ENCODE measurements around the gene IL1B. TPM values are rescaled to one million over a fixed set of nuclear protein-coding genes. Genes with fewer than 3 reads are reported as not detected.
A peak's percentile ranks its signal among the peaks of the same experiment; 100 is the strongest.

The IL1B gene
- total RNA-seq, 1 donor: 0.36 TPM

GRCh38 chr2:112883669-112884068, 47.1 kb upstream of the IL1B start:
- TF ChIP-seq CTCF (IDR thresholded peaks at IDR 0.05; ENCODE audit: extremely low read depth, low read depth, low read length): no peak
- Histone ChIP-seq H3K27me3 (ENCODE audit: insufficient read depth, low read length) (no peaks in the 10 kb centered on the region), H3K79me2 (ENCODE audit: insufficient read depth, low read length) (no peaks in the 10 kb centered on the region), H2AFZ (ENCODE audit: low read length) (no peak overlapping the region), H3K4me2 (ENCODE audit: insufficient read depth, low read length) (no peak overlapping the region), H3K4me1 (ENCODE audit: insufficient read depth, low read length) (peaks cover 23% of the 10 kb centered on the region), H3K36me3 (ENCODE audit: insufficient read depth, low read length) (no peaks in the 10 kb centered on the region), H3K27ac (ENCODE audit: low read depth, low read length) (no peak overlapping the region), H4K20me1 (ENCODE audit: insufficient read depth, low read length) (no peaks in the 10 kb centered on the region), H3K4me3 (ENCODE audit: insufficient read depth, low read length) (no peak overlapping the region), H3K9me3 (ENCODE audit: low read depth, low read length) (no peaks in the 10 kb centered on the region)
- DNase-seq (ENCODE audit: insufficient read length, low spot score, missing footprints): no peak

GRCh38 chr2:112881217-112881985, 44.8 kb upstream of the IL1B start:
- Histone ChIP-seq H2AFZ (ENCODE audit: low read length) (no peak overlapping the region), H3K4me1 (ENCODE audit: insufficient read depth, low read length) (peaks cover 38% of the 10 kb centered on the region), H4K20me1 (ENCODE audit: insufficient read depth, low read length) (no peaks in the 10 kb centered on the region), H3K27ac (ENCODE audit: low read depth, low read length) (peak overlapping the region; percentile 90), H3K9me3 (ENCODE audit: low read depth, low read length) (no peaks in the 10 kb centered on the region), H3K27me3 (ENCODE audit: insufficient read depth, low read length) (no peaks in the 10 kb centered on the region), H3K4me2 (ENCODE audit: insufficient read depth, low read length) (peak overlapping the region; percentile 3), H3K36me3 (ENCODE audit: insufficient read depth, low read length) (no peaks in the 10 kb centered on the region), H3K79me2 (ENCODE audit: insufficient read depth, low read length) (no peaks in the 10 kb centered on the region), H3K4me3 (ENCODE audit: insufficient read depth, low read length) (no peak overlapping the region)
- DNase-seq (ENCODE audit: insufficient read length, low spot score, missing footprints): peak; percentile 92
- TF ChIP-seq CTCF (IDR thresholded peaks at IDR 0.05; ENCODE audit: extremely low read depth, low read depth, low read length): no peak

GRCh38 chr2:112880696-112881095, 44.1 kb upstream of the IL1B start:
- H3K36me3 ChIP-seq (ENCODE audit: insufficient read depth, low read length): no peaks in the 10 kb centered on the region
- H4K20me1 ChIP-seq (ENCODE audit: insufficient read depth, low read length): no peaks in the 10 kb centered on the region
- peak overlapping the region; percentile 90 for H3K27ac ChIP-seq (ENCODE audit: low read depth, low read length)
- H3K27me3 ChIP-seq (ENCODE audit: insufficient read depth, low read length): no peaks in the 10 kb centered on the region
- H3K4me1 ChIP-seq (ENCODE audit: insufficient read depth, low read length): peaks cover 38% of the 10 kb centered on the region
- H3K4me2 ChIP-seq (ENCODE audit: insufficient read depth, low read length): peak overlapping the region; percentile 3
- no peak overlapping the region for H3K4me3 ChIP-seq (ENCODE audit: insufficient read depth, low read length)
- H3K79me2 ChIP-seq (ENCODE audit: insufficient read depth, low read length): no peaks in the 10 kb centered on the region
- no peaks in the 10 kb centered on the region for H3K9me3 ChIP-seq (ENCODE audit: low read depth, low read length)
- peak overlapping the region; percentile 52 for H2AFZ ChIP-seq (ENCODE audit: low read length)
- no peak for DNase-seq (ENCODE audit: insufficient read length, low spot score, missing footprints)
- no peak for TF ChIP-seq CTCF (IDR thresholded peaks at IDR 0.05; ENCODE audit: extremely low read depth, low read depth, low read length)

- Histone ChIP-seq H3K27me3 (ENCODE audit: insufficient read depth, low read length) (no peaks in the 10 kb centered on the region), H3K9me3 (ENCODE audit: low read depth, low read length) (no peaks in the 10 kb centered on the region), H3K4me1 (ENCODE audit: insufficient read depth, low read length) (peaks cover 38% of the 10 kb centered on the region), H4K20me1 (ENCODE audit: insufficient read depth, low read length) (no peaks in the 10 kb centered on the region), H3K79me2 (ENCODE audit: insufficient read depth, low read length) (no peaks in the 10 kb centered on the region), H2AFZ (ENCODE audit: low read length) (peak overlapping the region; percentile 52), H3K36me3 (ENCODE audit: insufficient read depth, low read length) (no peaks in the 10 kb centered on the region), H3K4me3 (ENCODE audit: insufficient read depth, low read length) (no peak overlapping the region), H3K27ac (ENCODE audit: low read depth, low read length) (peak overlapping the region; percentile 90), H3K4me2 (ENCODE audit: insufficient read depth, low read length) (peak overlapping the region; percentile 3)
- TF ChIP-seq CTCF (IDR thresholded peaks at IDR 0.05; ENCODE audit: extremely low read depth, low read depth, low read length): no peak
- peak; percentile 91 for DNase-seq (ENCODE audit: insufficient read length, low spot score, missing footprints)
These were observed 43.5 kb upstream of the IL1B start for GRCh38 chr2:112880091-112880531.
